Kidney (tissue), 14 donors: Measurements from ENCODE around the gene CLIC5. TPM values are rescaled to one million over a fixed set of nuclear protein-coding genes. Genes with fewer than 3 reads are reported as not detected.

Experiments used
- DNase-seq, 5 donors: peaks; one replicate each; pipeline ENCODE4 v3.0.0-alpha.2; 2013 to 2020
- FAIRE-seq: peaks from 2 replicates; lab custom pipeline; 2012; peaks lifted over from hg19 to GRCh38; lab: Jason Lieb, UNC
- H3K27ac ChIP-seq, 2 donors: one replicate each; pipeline ENCODE4 v1.7.0; 2013; ENCODE audit warnings: low read depth in 2 of 2, low read length in 2 of 2, inconsistent platforms in 1 of 2
- H3K27me3 ChIP-seq: one replicate; pipeline ENCODE4 v1.7.1; 2013; ENCODE audit warnings: low read length, inconsistent platforms; ENCODE audit not compliant: control insufficient read depth, insufficient read depth
- H3K36me3 ChIP-seq, 3 donors: one replicate each; pipeline versions ENCODE4 v1.7.0 to v1.7.1; 2013; ENCODE audit warnings: low read length in 3 of 3, control low read depth in 1 of 3, inconsistent platforms in 1 of 3; ENCODE audit not compliant: insufficient read depth in 3 of 3, control insufficient read depth in 2 of 3
- H3K4me1 ChIP-seq, 3 donors: one replicate each; pipeline versions ENCODE4 v1.7.0 to v1.7.1; 2013; ENCODE audit warnings: low read length in 3 of 3, inconsistent platforms in 1 of 3, low read depth in 1 of 3; ENCODE audit not compliant: control insufficient read depth in 2 of 3, insufficient read depth in 2 of 3
- H3K4me3 ChIP-seq, 3 donors: one replicate each; pipeline versions ENCODE4 v1.7.0 to v1.8.1; 2013; ENCODE audit warnings: low read length in 3 of 3, control low read depth in 1 of 3, inconsistent platforms in 1 of 3
- H3K9ac ChIP-seq, 3 donors: one replicate each; pipeline versions ENCODE4 v1.7.0 to v1.7.1; 2013; ENCODE audit warnings: low read length in 3 of 3, control low read depth in 1 of 3, inconsistent platforms in 1 of 3
- H3K9me3 ChIP-seq, 3 donors: one replicate each; pipeline versions ENCODE4 v1.7.0 to v1.7.1; 2013; ENCODE audit warnings: low read length in 3 of 3, control low read depth in 1 of 3, inconsistent platforms in 1 of 3; ENCODE audit not compliant: control insufficient read depth in 2 of 3, insufficient read depth in 1 of 3
- intact Hi-C: fragments of 100-400 bp; cut with DNase I; formaldehyde crosslinking; loops from one replicate; pipeline ENCODE4 v1.11.1; 2022
- polyA plus RNA-seq: library from polyadenylated mRNA; stranded (reverse); fragments of 350-450 nt; fragmentation: Illumina TruSeq; extraction: RNeasy Lipid Tissue Mini Kit (QIAGEN cat#74804); gene quantifications from one replicate; pipeline ENCODE4 v1.2.3, GENCODE V29; 2014; ENCODE audit warnings: low read depth, low replicate concordance; ENCODE audit not compliant: insufficient read depth
- total RNA-seq: library from RNA; stranded (reverse); fragmentation: NEBNext Ultra II Directional; extraction: Animal tissue kit (Norgen Biotek cat#: 25700); gene quantifications from one replicate; pipeline ENCODE4 v1.2.1, GENCODE V29; 2021
- TF ChIP-seq, protein P1 (sequence below): IDR thresholded peaks from 3 replicates; pipeline ENCODE4 v1.5.1; 2012; ENCODE audit warnings: mild to moderate bottlenecking, moderate library complexity, borderline replicate concordance; ENCODE audit not compliant: insufficient read depth; ENCODE audit errors: extremely low read depth
- donor health status: control.
- donor health status: control.
- donor health status: control.
- donor health status: control.
- donor health status: control.
- donor health status: DM: yes; HTN: yes; CAD: no.
- donor health status: Normal renal cell carcinoma (clear cell type).

The CLIC5 gene
- total and polyA plus RNA-seq, 2 donors from 2014 or later = 7.4 to 54.3 TPM

DNA sequence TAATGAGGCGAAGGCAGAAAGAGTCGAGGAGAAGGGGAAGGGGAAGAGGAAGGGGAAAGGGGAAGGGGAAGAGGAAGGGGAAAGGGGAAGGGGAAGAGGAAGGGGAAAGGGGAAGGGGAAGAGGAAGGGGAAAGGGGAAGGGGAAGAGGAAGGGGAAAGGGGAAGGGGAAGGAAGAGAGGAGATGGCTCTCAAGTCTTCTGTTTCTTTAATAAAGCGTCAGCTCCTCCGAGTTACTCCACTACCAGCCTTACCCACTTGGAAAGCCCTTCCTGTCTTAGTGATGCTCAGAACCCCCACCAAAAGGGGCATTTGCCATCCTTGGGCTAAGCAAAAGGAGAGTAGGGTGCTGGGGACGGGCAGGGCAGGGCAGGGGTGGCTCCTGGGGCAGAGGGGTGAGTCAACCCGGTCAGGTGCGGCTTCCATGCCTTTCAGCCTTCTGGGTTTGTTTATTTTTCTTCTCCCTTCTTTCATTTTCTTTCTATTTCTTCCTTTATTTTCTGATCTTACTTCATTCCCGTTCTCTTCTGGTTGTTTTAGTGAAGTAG is 476 bp upstream of the CLIC5 start:
- no peak overlapping the region for H3K27ac ChIP-seq

DNA sequence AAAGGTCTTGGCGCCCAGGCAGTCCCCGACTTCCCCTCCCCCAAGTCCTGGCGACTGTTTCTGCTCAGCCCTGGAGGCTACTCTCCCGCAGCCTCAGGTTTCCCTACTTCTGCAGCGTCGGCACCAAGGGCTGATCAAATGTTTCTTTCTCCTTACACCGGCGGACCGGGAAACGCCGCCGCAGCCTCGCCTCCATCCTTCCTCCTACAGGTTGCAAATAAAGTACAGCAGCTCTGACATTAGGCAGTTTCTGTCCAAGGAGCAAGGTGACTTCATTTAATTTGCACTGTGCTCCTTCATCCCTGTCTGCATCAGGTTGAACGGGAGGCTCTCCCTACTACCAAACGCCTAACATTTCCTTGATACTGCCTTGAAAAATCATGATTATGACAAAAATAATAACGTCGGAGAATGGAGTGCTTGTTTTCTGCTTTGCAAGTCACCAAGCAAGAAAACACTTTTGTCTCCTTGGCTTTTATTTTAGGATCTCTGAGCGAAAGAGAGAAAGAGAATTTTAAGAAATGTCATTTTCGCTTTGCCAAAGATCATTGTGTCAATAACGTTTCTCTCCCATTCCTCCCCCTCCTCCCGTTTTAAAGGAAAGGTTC is 1.0 kb downstream of the CLIC5 start:
- Histone ChIP-seq H3K27ac (peak overlapping the region; percentile 54 to 61), H3K27me3 (peaks cover 5% of the 10 kb centered on the region), H3K4me3 (peak overlapping the region; percentile 50 to 73 (median 63)), H3K9me3 (peaks cover 0 to 1% (median 0%) of the 10 kb centered on the region in 3 donors), H3K9ac (peak overlapping the region; percentile 17 to 67 (median 20)), H3K36me3 (no peaks in the 10 kb centered on the region), H3K4me1 (peaks cover 0 to 6% (median 0%) of the 10 kb centered on the region in 3 donors)
- DNase-seq (peak; percentile 49 to 73 (median 70)), FAIRE-seq (no peak)
- intact Hi-C loops = no loop called here
- TF ChIP-seq, protein P1, sequence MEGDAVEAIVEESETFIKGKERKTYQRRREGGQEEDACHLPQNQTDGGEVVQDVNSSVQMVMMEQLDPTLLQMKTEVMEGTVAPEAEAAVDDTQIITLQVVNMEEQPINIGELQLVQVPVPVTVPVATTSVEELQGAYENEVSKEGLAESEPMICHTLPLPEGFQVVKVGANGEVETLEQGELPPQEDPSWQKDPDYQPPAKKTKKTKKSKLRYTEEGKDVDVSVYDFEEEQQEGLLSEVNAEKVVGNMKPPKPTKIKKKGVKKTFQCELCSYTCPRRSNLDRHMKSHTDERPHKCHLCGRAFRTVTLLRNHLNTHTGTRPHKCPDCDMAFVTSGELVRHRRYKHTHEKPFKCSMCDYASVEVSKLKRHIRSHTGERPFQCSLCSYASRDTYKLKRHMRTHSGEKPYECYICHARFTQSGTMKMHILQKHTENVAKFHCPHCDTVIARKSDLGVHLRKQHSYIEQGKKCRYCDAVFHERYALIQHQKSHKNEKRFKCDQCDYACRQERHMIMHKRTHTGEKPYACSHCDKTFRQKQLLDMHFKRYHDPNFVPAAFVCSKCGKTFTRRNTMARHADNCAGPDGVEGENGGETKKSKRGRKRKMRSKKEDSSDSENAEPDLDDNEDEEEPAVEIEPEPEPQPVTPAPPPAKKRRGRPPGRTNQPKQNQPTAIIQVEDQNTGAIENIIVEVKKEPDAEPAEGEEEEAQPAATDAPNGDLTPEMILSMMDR = no peak

More for the DNA sequence above, 476 bp upstream of the CLIC5 start:
- Histone ChIP-seq H3K9me3 (peaks cover 0 to 1% (median 0%) of the 10 kb centered on the region in 3 donors), H3K36me3 (no peaks in the 10 kb centered on the region), H3K27me3 (peaks cover 5% of the 10 kb centered on the region), H3K9ac (no peak overlapping the region), H3K4me3 (peak overlapping the region in 2 of 3 donors; percentile 12 to 50), H3K4me1 (peaks cover 0 to 6% (median 0%) of the 10 kb centered on the region in 3 donors)
- intact Hi-C loops = no loop called here
- TF ChIP-seq, protein P1 = no peak
- DNase-seq (no peak), FAIRE-seq (no peak)

DNA sequence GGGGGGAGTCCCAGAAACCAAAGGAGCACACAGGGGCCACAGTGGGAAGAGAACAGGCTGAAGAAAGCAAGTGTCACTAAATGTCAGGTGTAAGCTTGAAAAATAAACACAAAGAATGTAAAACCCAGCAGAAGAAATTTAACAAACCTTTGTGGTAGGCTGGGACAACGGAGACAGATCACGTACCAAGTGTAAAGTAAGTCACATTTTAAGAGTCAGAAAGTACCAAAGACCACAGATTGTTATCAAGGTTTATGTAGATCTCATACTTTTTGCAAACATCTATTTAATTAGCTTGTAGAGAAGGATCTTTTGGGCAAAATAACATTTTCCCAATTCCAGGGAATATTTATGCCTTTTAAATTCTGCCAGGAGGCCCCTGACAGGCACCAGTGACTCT is 1.6 kb downstream of the CLIC5 start:
- TF ChIP-seq, protein P1 = no peak
- FAIRE-seq = no peak
- Histone ChIP-seq H3K9ac (peak overlapping the region in 2 of 3 donors; percentile 20 to 25), H3K27ac (peak overlapping the region; percentile 54 to 61), H3K4me3 (peak overlapping the region; percentile 50 to 73 (median 63)), H3K27me3 (peaks cover 5% of the 10 kb centered on the region), H3K36me3 (no peaks in the 10 kb centered on the region), H3K9me3 (peaks cover 0 to 1% (median 0%) of the 10 kb centered on the region in 3 donors), H3K4me1 (peaks cover 0 to 6% (median 0%) of the 10 kb centered on the region in 3 donors)
- DNase-seq = no peak
- intact Hi-C loops = no loop called here
